NCI-H146 treated with DMSO at 0.1 percent for 48 hours (cell line): ENCODE measurements around the gene HGFAC.

Experiments
- DNase-seq: peaks from one replicate; lab custom pipeline; 2025; ENCODE audit not compliant: unreplicated experiment; lab: John Stamatoyannopoulos, UW

The HGFAC gene

GRCh38 chr4:3423952-3424351, 17.8 kb upstream of the HGFAC start:
- DNase-seq, result peak; percentile 64

DNA sequence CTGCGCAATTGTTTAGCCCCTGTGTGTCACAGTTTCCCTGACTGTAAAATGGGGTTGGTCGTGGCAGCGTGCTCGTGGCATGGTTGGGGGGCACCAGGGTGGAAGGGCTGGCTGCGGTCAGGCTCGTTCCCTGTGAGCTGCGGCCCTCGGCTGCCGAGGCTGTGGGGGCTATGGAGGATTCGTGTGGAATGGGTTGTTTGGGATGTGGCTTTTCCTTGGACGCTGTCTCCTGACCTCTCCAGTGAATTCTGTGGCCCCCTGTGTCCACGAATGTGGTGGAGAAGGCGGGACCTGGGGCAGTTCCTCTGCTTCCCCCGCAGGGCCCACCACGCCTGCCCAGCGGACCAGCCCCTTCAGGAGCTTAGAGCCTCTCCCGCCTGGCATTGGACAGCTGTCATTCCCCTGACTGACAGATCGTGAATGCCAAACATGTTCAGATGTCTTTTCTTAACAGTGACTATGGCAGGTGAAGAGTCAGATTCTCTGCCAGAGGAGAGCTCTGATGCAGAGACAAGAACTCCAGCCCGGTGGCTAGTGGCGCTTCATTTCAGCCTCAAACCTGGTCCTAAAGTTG, 17.2 kb upstream of the HGFAC start:
- no peak for DNase-seq

GRCh38 chr4:3426465-3427133, 15.2 kb upstream of the HGFAC start:
- no peak for DNase-seq

- no peak for DNase-seq
These were observed 14.7 kb upstream of the HGFAC start for GRCh38 chr4:3427134-3427476.

DNA sequence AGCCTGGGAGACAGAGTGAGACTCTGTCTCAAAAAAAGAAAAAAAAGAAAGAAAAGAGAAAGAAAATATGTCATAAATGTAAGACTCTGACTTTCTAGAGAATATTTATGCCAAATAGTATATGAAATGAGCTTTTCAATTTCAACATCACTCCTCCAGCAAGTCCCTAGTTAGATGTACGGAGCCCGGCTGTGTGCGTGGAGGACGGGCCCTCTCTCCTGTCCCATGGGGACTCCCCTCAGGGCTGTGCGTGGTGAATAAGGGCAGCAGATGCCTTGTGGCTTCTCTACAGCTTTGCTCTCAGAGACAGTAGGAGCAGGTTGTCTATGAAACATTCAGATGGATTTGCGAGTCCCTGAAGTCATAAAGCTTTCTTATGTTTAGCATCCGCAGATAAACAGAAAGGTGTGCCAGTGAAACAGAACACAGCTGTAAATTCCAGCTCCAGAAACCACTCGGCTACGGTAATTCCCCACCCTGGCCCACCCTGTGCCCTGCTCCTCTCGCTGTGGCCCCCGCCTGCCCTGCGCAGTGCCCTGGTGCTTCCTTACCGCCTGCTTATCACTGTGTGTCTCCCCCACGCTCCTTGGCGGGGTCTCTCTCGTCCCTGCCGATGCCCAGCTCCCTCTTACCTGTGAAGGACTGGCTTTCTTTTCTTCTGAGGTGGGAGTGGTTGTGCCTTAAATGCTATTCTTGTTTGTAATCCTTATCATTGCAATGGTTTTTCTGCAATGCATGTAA, 13.9 kb upstream of the HGFAC start:
- no peak for DNase-seq

DNA sequence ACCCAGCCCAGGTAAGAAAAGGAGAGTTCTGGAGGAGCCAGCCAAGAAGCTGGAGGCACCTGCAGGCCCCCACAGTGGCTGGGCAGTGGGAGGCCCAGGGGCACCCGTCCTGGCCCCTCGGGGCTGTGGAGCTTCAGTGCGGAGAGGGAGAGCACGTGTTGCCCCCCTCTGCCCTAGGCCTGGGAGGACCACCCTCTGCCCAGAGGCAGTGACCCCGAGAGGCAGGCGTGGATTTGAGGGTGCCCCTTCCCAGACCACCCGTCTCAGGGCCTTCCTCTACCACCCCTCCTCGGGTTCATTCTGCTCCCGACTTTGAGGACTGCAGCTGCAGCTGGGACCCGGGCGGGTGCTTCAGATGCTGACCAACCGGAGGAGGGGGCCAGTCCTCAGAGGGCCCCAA, 12.1 kb upstream of the HGFAC start:
- no peak for DNase-seq

GRCh38 chr4:3430524-3430923, 11.2 kb upstream of the HGFAC start:
- DNase-seq, result no peak

GRCh38 chr4:3431446-3431993, 10.2 kb upstream of the HGFAC start:
- DNase-seq, result no peak

DNA sequence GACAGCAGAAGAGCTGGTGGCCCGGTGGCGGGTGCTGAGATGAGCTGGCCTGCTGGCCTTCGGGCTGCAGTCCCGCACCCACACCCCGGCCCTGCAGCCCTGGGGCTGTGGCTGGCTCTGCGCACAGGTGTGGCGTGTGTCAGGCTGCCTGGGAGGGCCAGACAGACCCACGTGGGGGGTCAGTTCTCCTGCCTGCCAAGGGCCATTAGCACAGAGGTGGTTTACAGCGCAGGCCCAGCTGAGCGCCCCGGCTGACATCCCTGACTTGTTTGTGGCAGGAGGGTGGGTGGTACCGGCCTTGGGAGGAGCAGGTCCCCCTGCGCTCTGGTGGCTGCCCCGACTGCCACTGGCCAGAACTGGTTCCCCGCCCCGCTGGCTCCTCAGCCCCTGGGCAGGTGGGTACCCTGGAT, 9.4 kb upstream of the HGFAC start:
- DNase-seq, result no peak

GRCh38 chr4:3433138-3433869, 8.5 kb upstream of the HGFAC start:
- no peak for DNase-seq

GRCh38 chr4:3434881-3435685, 6.7 kb upstream of the HGFAC start:
- DNase-seq, result no peak

- DNase-seq, result no peak
These were observed 6.1 kb upstream of the HGFAC start for GRCh38 chr4:3435686-3435956.

- no peak for DNase-seq
These were observed 5.5 kb upstream of the HGFAC start for GRCh38 chr4:3436048-3436797.

DNA sequence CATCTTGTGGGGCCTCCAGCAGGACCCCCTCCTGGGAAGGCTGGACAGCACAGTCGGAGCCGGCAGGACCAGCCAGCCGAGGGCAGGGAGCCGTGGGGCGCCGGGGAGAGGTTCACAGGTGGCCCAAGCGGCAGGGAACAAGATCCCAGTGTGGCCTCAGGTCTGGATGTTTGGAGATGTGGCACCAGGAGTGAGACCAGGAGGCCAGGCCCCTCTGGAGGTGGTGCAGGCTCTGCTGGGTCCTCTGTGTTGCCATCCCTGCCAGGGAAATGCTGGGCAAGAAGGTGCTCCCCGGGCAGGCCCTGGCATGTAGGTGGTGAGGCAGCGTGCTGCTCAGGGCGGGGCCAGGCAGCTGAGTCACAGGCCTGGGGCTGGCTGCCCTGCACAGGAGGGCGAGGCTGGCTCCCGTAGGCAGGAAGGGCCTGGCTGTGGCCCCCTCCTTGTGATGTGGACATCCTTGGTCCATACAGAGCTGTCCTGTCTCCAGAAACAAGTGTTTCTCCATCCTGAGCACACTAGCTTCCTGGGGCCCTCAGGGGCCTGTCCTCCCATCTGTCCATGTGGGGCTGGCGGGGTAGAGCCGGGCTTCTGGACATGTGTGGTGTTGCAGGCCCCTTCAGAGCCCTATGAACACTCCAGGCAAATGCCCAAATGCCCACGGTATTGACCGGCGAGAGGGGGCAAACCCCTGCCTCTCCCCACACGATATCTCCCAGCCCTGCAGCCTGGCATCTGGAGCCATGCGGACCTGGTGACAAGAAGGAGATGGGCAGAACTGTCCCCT, 4.8 kb upstream of the HGFAC start:
- DNase-seq, result no peak

DNA sequence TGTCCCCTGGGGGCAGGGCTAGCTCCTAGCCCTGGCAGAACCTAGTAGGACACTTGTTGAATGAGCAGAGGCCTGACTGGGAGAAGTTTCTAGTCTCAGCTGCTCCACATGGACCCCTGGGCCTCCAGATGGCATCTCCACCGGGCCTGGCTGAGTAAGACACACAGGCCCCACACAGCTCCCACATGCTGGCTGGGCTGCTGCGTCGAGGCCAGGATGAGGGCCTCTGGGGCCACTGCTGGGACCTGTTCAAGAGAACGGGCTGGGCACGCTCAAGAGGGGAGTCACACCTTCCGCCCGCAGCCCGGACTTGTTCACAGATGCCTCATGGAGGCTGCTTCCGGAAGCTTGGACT, 4.2 kb upstream of the HGFAC start:
- no peak for DNase-seq

DNA sequence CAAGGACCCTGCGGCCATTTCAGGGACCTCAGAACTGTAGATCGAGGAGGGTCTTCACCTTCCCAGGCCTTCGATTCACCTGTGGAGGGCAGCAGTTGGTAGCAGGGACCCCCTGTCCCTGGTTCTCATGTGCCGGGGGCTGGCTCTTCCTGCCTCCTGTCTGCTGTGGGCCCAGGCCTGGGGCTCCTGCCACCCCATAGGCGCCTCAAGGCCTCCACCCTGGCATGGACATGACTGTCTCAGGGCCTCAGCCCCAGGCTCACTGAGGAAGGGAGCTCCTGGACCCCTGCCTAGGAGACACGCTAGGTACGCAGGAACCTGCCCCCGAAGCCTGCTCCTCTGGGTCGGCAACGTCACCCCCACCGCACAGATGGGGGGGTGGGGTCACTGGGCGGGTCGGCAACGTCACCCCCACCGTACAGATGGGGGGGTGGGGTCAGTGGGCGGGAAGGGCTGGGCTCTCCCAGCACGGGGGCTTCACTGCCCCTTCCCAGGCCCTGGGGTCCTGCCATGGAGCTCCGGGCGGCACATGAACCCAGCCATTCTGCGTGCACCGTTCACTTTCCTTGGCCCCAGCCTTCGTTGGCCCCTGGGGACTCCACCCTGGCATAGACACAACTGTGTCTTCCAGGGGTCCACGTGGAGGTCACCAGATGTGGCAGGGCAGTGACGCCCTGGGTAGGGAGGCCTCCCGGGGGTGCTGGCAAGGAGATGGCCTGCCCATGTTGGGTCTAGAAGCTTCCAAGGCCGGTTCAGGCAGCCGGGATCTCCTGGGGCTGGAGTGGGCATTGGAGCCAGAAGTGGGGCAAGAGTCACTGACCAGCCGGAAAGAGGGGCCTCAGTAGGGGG, 3.5 kb upstream of the HGFAC start:
- DNase-seq, result no peak

GRCh38 chr4:3438847-3439180, 3.0 kb upstream of the HGFAC start:
- no peak for DNase-seq

DNA sequence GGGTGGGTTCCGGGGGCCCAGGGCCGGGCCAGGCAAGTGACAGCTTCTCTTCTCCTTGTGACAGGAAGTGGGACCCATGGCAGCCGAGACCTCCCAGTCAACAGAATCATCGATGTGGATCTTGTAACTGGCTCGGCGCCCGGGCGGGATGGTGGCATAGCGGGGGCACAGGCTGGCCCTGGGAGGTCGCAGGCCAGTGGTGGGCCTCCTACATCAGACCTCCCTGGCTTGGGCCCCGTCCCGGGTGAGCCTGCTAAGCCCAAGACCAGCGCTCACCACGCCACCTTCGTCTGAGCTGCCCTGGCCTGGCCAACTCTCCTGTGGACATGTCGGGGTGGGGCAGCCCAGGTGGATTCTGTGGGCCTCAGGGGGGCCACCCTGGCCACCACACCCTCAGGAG, 2.4 kb upstream of the HGFAC start:
- DNase-seq, result no peak

GRCh38 chr4:3440011-3440410, 1.8 kb upstream of the HGFAC start:
- no peak for DNase-seq
